ENCODE measurements around the gene QDPR.

GRCh38 chr4:17477774-17478472, 34.0 kb downstream of the QDPR start:
- TF ChIP-seq CTCF (IDR thresholded peaks at IDR 0.05) (no peak), POLR2AphosphoS5 (IDR thresholded peaks at IDR 0.05; ENCODE audit: low read depth, low read length) (no peak)

All from Panc1 (cell line).